Neural cell (in vitro differentiated cells): ENCODE results near the gene STIM1. TPM values are rescaled to one million over a fixed set of nuclear protein-coding genes. Genes with fewer than 3 reads are reported as not detected.

Experiments used
- H2AFZ ChIP-seq: fragments of 200-600, 300-800 bp; sonication (generic), shearing (Covaris generic); 2 replicates; pipeline ENCODE4 v1.6.0; 2014; ENCODE audit warnings: low read depth, mild to moderate bottlenecking, antibody characterized with exemption, low read length, moderate library complexity
- H3F3A ChIP-seq: fragments of 200-600 bp; shearing (Covaris generic); 2 replicates; pipeline ENCODE4 v1.6.1; 2016; ENCODE audit warnings: mild to moderate bottlenecking, moderate library complexity, mixed read lengths, antibody characterized with exemption, low read length; ENCODE audit not compliant: insufficient read depth, poor library complexity, severe bottlenecking
- H3K27ac ChIP-seq: fragments of 200-600, 300-800 bp; sonication (generic), shearing (Covaris generic); 2 replicates; pipeline ENCODE4 v1.5.1; 2014; ENCODE audit warnings: mild to moderate bottlenecking, low read length, moderate library complexity
- H3K27me3 ChIP-seq: fragments of 300-800, 200-600 bp; sonication (generic), shearing (Covaris generic); 2 replicates; pipeline ENCODE4 v1.6.0; 2014; ENCODE audit warnings: mild to moderate bottlenecking, low read depth, low read length, moderate library complexity; ENCODE audit not compliant: insufficient read depth
- H3K36me3 ChIP-seq: fragments of 300-800, 200-600 bp; sonication (generic), shearing (Covaris generic); 2 replicates; pipeline ENCODE4 v1.5.1; 2014; ENCODE audit warnings: mild to moderate bottlenecking, antibody characterized with exemption, low read length, moderate library complexity; ENCODE audit not compliant: insufficient read depth
- H3K4me2 ChIP-seq: fragments of 300-800, 200-600 bp; sonication (generic), shearing (Covaris generic); 2 replicates; pipeline ENCODE4 v1.6.0; 2014; ENCODE audit warnings: mild to moderate bottlenecking, low read length
- H3K4me3 ChIP-seq: fragments of 300-800, 200-600 bp; sonication (generic), shearing (Covaris generic); 2 replicates; pipeline ENCODE4 v1.5.1; 2014; ENCODE audit warnings: mild to moderate bottlenecking, low read length, moderate library complexity
- H3K79me2 ChIP-seq: fragments of 200-600 bp; shearing (Covaris generic); replicated peaks from 2 replicates; pipeline ENCODE4 v1.6.0; 2014; ENCODE audit warnings: mild to moderate bottlenecking, low read length, moderate library complexity; ENCODE audit not compliant: insufficient read depth
- H3K9ac ChIP-seq: fragments of 300-800, 200-600 bp; sonication (generic), shearing (Covaris generic); 2 replicates; pipeline ENCODE4 v1.6.1; 2016; ENCODE audit warnings: mild to moderate bottlenecking, low read length, mixed read lengths
- H3K9me2 ChIP-seq: fragments of 200-600 bp; shearing (Covaris generic); 2 replicates; pipeline ENCODE4 v1.6.1; 2016; ENCODE audit warnings: mild to moderate bottlenecking, low read length, mixed read lengths; ENCODE audit not compliant: insufficient read depth
- H3K9me3 ChIP-seq: fragments of 200-600, 300-800 bp; sonication (generic), shearing (Covaris generic); 2 replicates; pipeline ENCODE4 v1.6.1; 2016; ENCODE audit warnings: mild to moderate bottlenecking, mixed run types, low read length, moderate library complexity, mixed read lengths
- H4K20me1 ChIP-seq: fragments of 200-600 bp; shearing (Covaris generic); 2 replicates; pipeline ENCODE4 v1.6.1; 2016; ENCODE audit warnings: mild to moderate bottlenecking, mixed run types; ENCODE audit not compliant: insufficient read depth
- EP300 ChIP-seq: fragments of 450-650 bp; conservative IDR thresholded peaks from 2 replicates; pipeline ENCODE4 v1.6.1; 2014; ENCODE audit warnings: antibody characterized with exemption, mild to moderate bottlenecking, moderate library complexity; ENCODE audit not compliant: poor library complexity, severe bottlenecking
- EZH2 ChIP-seq: fragments of 200-600, 300-800 bp; shearing (Covaris generic), sonication (generic); IDR thresholded peaks from 2 replicates; pipeline ENCODE4 v1.6.1; 2014; ENCODE audit warnings: antibody characterized with exemption, low read length, borderline replicate concordance, mild to moderate bottlenecking; ENCODE audit not compliant: insufficient read depth, poor library complexity, severe bottlenecking
- MXI1 ChIP-seq: fragments of 450-650 bp; conservative IDR thresholded peaks from 2 replicates; pipeline ENCODE4 v1.6.1; 2014; ENCODE audit warnings: antibody characterized with exemption, mild to moderate bottlenecking; ENCODE audit not compliant: poor library complexity, severe bottlenecking
- POLR2AphosphoS5 ChIP-seq: IDR thresholded peaks from 2 replicates; pipeline ENCODE4 v1.6.1; 2012
- RAD21 ChIP-seq: fragments of 450-650 bp; conservative IDR thresholded peaks from 2 replicates; pipeline ENCODE4 v1.6.1; 2014; ENCODE audit warnings: antibody characterized with exemption, mild to moderate bottlenecking, moderate library complexity
- SMC3 ChIP-seq: fragments of 450-650 bp; conservative IDR thresholded peaks from 2 replicates; pipeline ENCODE4 v1.6.1; 2014; ENCODE audit warnings: antibody characterized with exemption, mild to moderate bottlenecking, moderate library complexity; ENCODE audit not compliant: poor library complexity
- TAF1 ChIP-seq: IDR thresholded peaks from 2 replicates; pipeline ENCODE4 v1.6.1; 2012; ENCODE audit warnings: low read depth
- polyA plus RNA-seq: library from polyadenylated mRNA; depleted of rRNA; stranded (reverse); fragments of >200 nt; gene quantifications from 2 replicates; pipeline ENCODE4 v1.2.3, GENCODE V29; 2014
- TF ChIP-seq, protein P1 (sequence below): IDR thresholded peaks from 2 replicates; pipeline ENCODE4 v1.6.1; 2012; ENCODE audit warnings: borderline replicate concordance
- TF ChIP-seq, protein P2 (sequence below): fragments of 450-650 bp; IDR thresholded peaks from 2 replicates; pipeline ENCODE4 v1.5.1; 2014; ENCODE audit warnings: antibody characterized with exemption, mild to moderate bottlenecking, moderate library complexity; ENCODE audit not compliant: poor library complexity, severe bottlenecking

STIM1 gene
- polyA plus RNA-seq, 1 donor from 2014 or later: 14.5 TPM

DNA sequence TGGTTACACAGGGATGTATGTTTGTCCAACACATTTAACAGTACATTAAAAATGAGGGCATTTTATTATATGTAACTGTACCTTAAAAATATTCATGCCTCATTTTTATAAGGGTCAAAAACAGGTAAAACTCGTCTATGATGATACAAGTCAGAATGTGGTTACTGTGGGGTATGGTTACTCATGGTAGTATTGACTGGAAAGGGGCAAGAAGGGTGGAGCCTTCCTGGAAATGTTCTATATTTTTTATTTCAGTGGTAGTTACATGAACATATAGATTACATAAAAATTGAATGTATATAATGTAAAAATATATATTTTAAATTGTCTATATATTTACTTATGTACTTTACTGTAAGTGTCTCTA lies 99.8 kb downstream of the STIM1 start:
- Histone ChIP-seq H3K4me2 (no peak overlapping the region), H3K9me3 (no peaks in the 10 kb centered on the region), H3K9ac (no peak overlapping the region), H2AFZ (no peak overlapping the region), H3K27ac (no peak overlapping the region), H3K27me3 (no peaks in the 10 kb centered on the region), H3K79me2 (no peaks in the 10 kb centered on the region), H3K36me3 (no peaks in the 10 kb centered on the region), H4K20me1 (no peaks in the 10 kb centered on the region), H3F3A (no peaks in the 10 kb centered on the region), H3K9me2 (no peaks in the 10 kb centered on the region), H3K4me3 (no peak overlapping the region)
- TF ChIP-seq SMC3 (no peak), MXI1 (no peak), EZH2 (no peak), EP300 (no peak), POLR2AphosphoS5 (no peak), RAD21 (no peak), TAF1 (no peak)
- TF ChIP-seq, protein P1, sequence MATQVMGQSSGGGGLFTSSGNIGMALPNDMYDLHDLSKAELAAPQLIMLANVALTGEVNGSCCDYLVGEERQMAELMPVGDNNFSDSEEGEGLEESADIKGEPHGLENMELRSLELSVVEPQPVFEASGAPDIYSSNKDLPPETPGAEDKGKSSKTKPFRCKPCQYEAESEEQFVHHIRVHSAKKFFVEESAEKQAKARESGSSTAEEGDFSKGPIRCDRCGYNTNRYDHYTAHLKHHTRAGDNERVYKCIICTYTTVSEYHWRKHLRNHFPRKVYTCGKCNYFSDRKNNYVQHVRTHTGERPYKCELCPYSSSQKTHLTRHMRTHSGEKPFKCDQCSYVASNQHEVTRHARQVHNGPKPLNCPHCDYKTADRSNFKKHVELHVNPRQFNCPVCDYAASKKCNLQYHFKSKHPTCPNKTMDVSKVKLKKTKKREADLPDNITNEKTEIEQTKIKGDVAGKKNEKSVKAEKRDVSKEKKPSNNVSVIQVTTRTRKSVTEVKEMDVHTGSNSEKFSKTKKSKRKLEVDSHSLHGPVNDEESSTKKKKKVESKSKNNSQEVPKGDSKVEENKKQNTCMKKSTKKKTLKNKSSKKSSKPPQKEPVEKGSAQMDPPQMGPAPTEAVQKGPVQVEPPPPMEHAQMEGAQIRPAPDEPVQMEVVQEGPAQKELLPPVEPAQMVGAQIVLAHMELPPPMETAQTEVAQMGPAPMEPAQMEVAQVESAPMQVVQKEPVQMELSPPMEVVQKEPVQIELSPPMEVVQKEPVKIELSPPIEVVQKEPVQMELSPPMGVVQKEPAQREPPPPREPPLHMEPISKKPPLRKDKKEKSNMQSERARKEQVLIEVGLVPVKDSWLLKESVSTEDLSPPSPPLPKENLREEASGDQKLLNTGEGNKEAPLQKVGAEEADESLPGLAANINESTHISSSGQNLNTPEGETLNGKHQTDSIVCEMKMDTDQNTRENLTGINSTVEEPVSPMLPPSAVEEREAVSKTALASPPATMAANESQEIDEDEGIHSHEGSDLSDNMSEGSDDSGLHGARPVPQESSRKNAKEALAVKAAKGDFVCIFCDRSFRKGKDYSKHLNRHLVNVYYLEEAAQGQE: no peak
- TF ChIP-seq, protein P2, sequence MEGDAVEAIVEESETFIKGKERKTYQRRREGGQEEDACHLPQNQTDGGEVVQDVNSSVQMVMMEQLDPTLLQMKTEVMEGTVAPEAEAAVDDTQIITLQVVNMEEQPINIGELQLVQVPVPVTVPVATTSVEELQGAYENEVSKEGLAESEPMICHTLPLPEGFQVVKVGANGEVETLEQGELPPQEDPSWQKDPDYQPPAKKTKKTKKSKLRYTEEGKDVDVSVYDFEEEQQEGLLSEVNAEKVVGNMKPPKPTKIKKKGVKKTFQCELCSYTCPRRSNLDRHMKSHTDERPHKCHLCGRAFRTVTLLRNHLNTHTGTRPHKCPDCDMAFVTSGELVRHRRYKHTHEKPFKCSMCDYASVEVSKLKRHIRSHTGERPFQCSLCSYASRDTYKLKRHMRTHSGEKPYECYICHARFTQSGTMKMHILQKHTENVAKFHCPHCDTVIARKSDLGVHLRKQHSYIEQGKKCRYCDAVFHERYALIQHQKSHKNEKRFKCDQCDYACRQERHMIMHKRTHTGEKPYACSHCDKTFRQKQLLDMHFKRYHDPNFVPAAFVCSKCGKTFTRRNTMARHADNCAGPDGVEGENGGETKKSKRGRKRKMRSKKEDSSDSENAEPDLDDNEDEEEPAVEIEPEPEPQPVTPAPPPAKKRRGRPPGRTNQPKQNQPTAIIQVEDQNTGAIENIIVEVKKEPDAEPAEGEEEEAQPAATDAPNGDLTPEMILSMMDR: no peak

DNA sequence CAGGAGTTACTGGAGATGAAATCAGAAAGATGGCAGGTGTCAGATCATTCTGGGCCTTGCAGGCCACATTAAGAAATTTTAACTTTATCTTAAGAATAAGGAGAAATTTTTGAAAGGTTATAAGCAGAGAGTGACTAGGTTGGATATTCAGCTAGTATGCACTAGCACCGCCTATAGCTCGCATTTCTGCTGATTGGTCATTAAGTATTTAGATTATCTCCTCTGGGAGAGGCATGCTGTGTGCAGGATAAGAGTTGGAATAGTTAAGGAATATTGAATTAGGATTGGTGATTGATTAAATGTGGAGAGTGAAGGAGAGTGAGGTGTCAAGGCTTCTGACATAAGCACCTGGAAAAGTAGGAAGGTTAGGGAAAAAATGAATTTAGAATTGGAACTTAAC lies 100.6 kb downstream of the STIM1 start:
- Histone ChIP-seq H3K9ac (no peak overlapping the region), H3K27ac (no peak overlapping the region), H3K4me2 (no peak overlapping the region), H3K4me3 (no peak overlapping the region), H2AFZ (no peak overlapping the region), H3K9me3 (no peaks in the 10 kb centered on the region), H3K27me3 (no peaks in the 10 kb centered on the region), H3K36me3 (no peaks in the 10 kb centered on the region), H3F3A (no peaks in the 10 kb centered on the region), H3K9me2 (no peaks in the 10 kb centered on the region), H4K20me1 (no peaks in the 10 kb centered on the region), H3K79me2 (no peaks in the 10 kb centered on the region)
- TF ChIP-seq MXI1 (no peak), EZH2 (no peak), EP300 (no peak), TAF1 (no peak), SMC3 (no peak), RAD21 (no peak), POLR2AphosphoS5 (no peak)
- TF ChIP-seq, protein P1: no peak
- TF ChIP-seq, protein P2: no peak
